Activated CD4-positive, alpha-beta T cell treated with anti-CD3 and anti-CD28 coated beads for 24 hours (primary cell): ENCODE results near the gene KHNYN.
"Not testable (repeated sequence)": the region's sequence is repeated elsewhere in the genome, so short reads cannot be mapped to it uniquely, and the experiment has no call there.

Experiments
- DNase-seq, 2 donors: peaks; one replicate each; pipeline ENCODE4 v3.0.0-alpha.2; 2020; ENCODE audit warnings: low read depth in 2 of 2

Gene KHNYN

DNA sequence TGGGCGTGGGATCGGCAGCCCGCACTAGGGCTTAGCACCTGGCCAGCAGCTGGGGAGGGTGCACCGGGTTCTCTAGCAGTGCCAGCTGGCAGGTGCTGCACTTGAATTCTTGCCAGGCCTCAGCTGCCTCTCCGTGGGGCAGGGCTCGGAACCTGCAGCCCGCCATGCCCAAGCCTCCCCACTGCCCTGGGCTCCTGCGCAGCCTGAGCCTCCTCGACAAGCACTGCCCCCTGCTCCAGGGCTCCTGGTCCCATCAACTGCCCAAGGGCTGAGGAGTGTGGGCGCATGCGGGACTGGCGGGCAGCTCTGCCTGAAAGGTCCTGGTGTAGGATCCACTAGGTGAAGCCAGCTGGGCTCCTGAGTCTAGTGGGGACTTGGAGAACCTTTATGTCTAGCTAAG lies 43.5 kb downstream of the KHNYN start:
- DNase-seq, result no peak

DNA sequence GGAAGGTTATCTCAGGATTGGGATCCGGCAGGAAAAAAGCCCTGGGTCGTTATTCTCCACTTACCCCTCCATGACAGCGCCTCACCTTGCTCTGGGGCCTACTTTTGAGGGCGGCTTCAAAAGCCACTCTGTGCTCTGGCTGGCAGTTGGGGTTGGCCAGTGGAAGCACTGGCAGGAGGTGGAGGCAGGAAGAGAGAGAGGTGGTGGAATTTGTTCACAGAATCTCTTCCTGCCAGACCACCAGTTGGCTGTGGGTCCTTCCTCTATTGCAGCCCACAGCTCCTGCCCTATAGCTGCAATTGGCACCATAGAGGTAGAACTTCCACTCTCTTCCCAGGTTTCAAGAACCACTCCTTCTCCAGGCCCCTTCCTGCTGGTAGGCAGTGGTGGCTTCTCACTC lies 45.5 kb downstream of the KHNYN start:
- no peak for DNase-seq

DNA sequence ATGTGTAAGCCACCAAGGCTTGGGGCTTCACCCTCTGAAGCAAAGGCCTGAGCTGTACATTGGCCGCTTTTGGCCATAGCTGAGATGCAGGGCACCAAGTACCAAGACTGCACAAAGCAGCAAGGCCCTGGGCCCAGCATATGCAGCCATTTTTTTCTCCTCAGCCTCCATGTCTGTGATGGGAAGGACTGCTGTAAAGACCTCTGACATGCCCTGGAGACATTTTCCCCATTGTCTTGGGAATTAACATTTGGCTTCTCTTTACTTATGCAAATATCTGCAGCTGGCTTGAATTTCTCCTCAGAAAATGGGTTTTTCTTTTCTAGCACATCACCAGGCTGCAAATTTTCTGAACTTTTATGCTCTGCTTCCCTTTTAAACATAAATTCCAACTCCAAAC lies 50.2 kb downstream of the KHNYN start:
- DNase-seq, result not testable (repeated sequence)

DNA sequence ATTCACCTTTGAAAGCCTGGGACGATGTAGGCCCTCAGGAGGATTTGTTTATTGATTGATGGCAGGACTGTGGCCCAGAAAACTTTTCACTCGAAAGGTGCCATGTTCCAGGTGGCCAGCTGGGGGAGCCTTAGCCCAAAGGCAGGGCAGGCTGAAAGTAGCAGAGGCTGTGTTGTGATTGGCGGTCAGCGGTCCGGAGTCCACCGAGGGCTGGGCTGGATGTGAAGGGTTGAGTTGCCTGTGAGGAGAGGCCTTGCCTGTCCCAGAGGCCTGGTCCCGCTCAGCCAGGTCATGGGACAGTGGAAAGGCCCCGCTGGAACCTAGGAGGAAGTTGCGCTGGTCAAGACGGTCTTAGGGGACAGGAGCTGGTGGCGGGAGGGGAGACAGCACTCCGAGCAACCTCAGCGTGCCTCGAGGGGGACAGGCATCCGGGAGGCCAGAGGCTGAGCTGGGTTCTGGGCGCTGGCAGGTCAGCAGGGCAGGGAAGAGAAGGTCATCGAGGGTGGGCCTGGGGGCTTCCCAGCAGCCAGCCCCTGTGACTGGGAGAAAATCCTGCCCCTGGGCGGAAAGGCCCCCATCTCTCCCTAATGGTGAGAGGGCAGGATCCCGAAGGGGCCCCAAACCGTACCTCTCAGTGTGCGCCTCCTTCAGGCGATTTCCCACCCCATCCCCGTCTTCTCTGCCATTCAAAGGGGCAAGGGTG lies 52.0 kb downstream of the KHNYN start:
- DNase-seq, result peak; percentile 12 to 46

DNA sequence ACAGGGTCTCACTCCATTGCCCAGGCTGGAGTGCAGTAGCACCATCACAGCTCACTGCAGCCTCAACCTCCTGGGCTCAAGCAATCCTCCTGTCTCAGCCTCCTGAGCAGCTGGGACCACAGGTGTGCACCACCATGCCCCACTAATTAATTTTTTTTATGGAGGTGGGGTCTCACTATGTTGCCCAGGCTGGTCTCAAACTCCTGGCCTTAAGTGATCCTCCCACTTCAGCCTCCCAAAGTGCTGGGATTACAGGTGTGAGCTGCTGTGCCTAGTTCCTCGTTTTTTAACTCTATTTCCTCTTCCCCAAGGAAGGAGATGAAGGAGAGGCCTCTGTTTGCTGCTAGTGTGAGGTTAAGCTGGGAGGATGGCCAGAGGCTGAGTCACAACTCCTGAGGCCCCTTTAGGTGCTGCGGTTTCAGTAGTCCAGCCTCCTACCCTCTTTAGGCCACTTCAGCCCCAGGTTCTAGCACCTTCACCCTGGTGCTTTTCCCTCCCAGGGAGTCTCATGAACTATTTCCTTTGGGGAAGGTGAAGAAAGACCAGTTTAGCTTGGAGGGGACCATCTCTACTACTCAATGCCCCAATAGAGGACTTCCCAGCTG lies 53.0 kb downstream of the KHNYN start:
- not testable (repeated sequence) for DNase-seq

DNA sequence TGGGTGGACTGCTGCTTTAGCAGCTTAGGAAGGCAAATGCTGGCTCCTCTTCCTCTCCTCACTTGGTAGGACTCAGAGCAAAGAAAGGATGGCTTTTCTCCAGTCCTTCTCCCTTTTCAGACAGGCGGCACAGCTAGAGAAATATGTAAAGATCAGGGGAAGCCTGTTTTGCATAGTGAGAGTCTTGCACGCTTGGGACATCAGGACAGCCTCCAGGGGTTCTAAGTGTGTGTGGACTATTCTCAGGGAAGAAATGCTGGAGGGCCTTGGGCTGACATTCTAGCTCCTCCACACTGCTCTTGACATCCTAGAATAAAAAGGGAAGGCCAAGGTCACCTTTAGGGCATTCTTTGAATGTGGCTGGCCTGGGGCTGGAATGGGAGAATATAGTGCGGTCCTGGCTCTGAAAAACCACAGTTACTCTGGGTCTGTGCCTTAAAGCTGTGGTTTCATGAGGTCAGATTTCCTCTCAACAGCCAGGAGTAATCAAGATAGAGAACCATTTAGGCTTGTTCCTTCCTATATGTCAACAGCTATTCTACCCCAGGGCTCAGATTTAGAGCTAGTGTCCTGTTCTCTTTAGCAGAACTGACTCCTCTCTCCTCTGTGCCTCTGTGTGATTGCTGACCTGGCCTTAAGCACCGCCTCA lies 54.0 kb downstream of the KHNYN start:
- no peak for DNase-seq
